Activated naive CD4-positive, alpha-beta T cell treated with anti-CD3 and anti-CD28 coated beads, Interleukin-2, amount 10 ng/mL, durations not matched to agents 7 days and 5 days (primary cell): ENCODE results near the gene KCNMB2.
"Not testable (repeated sequence)": the region's sequence is repeated elsewhere in the genome, so short reads cannot be mapped to it uniquely, and the experiment has no call there.

ENCODE experiments used
- CTCF ChIA-PET: fragments of 350-600 bp; sonication (Branson Sonifier 250); formaldehyde crosslinking; loops from one replicate; lab custom pipeline; 2021; ENCODE audit warnings: antibody characterized with exemption; lab: Charles Lee
- DNase-seq: peaks from one replicate; pipeline ENCODE4 v3.0.0-alpha.2; 2020
- H3K27ac Mint-ChIP-seq: one replicate; pipeline ENCODE4 v1.8.0; 2021; ENCODE audit warnings: mild to moderate bottlenecking, moderate library complexity, mixed read lengths
- H3K27me3 Mint-ChIP-seq: one replicate; pipeline ENCODE4 v1.8.0; 2021; ENCODE audit warnings: mild to moderate bottlenecking, mixed read lengths
- H3K36me3 Mint-ChIP-seq: one replicate; pipeline ENCODE4 v1.8.0; 2021; ENCODE audit warnings: mixed read lengths
- H3K4me1 Mint-ChIP-seq: one replicate; pipeline ENCODE4 v1.8.0; 2021; ENCODE audit warnings: mixed read lengths
- H3K4me3 Mint-ChIP-seq: one replicate; pipeline ENCODE4 v1.8.0; 2021; ENCODE audit warnings: mild to moderate bottlenecking, moderate library complexity, mixed read lengths
- H3K9me3 Mint-ChIP-seq: one replicate; pipeline ENCODE4 v1.8.0; 2021; ENCODE audit warnings: mixed read lengths

The KCNMB2 gene

GRCh38 chr3:178532476-178532875 lies 3.8 kb upstream of the KCNMB2 start:
- Mint-ChIP-seq H3K36me3 (no peaks in the 10 kb centered on the region), H3K4me1 (no peaks in the 10 kb centered on the region), H3K27me3 (peaks cover 12% of the 10 kb centered on the region), H3K9me3 (no peaks in the 10 kb centered on the region), H3K4me3 (no peak overlapping the region), H3K27ac (no peak overlapping the region)
- CTCF ChIA-PET: interaction anchor here (0.6 kb wide), 1 partner anchor 1855 kb away, joined by 3 read pairs; no protein-coding TSS in a partner anchor
- DNase-seq: no peak

GRCh38 chr3:178537122-178537705 lies 978 bp downstream of the KCNMB2 start:
- peaks cover 12% of the 10 kb centered on the region for H3K27me3 Mint-ChIP-seq

GRCh38 chr3:178538056-178538455 lies 1.8 kb downstream of the KCNMB2 start:
- no peaks in the 10 kb centered on the region for H3K36me3 Mint-ChIP-seq
- no peaks in the 10 kb centered on the region for H3K9me3 Mint-ChIP-seq
- no peak overlapping the region for H3K27ac Mint-ChIP-seq
- DNase-seq: no peak
- CTCF ChIA-PET: no interaction called here
- no peaks in the 10 kb centered on the region for H3K4me1 Mint-ChIP-seq
- peaks cover 12% of the 10 kb centered on the region for H3K27me3 Mint-ChIP-seq
- H3K4me3 Mint-ChIP-seq: no peak overlapping the region

More at GRCh38 chr3:178537122-178537705, 978 bp downstream of the KCNMB2 start:
- no peak for DNase-seq
- H3K4me1 Mint-ChIP-seq: no peaks in the 10 kb centered on the region
- H3K4me3 Mint-ChIP-seq: no peak overlapping the region
- H3K36me3 Mint-ChIP-seq: no peaks in the 10 kb centered on the region
- H3K9me3 Mint-ChIP-seq: no peaks in the 10 kb centered on the region
- no peak overlapping the region for H3K27ac Mint-ChIP-seq
- CTCF ChIA-PET: no interaction called here

- DNase-seq: no peak
- CTCF ChIA-PET: no interaction called here
- peaks cover 7% of the 10 kb centered on the region for H3K27me3 Mint-ChIP-seq
Measured at GRCh38 chr3:178540184-178540583, 3.9 kb downstream of the KCNMB2 start.

GRCh38 chr3:178545337-178545736 lies 9.1 kb downstream of the KCNMB2 start:
- DNase-seq: no peak
- CTCF ChIA-PET: no interaction called here
- Mint-ChIP-seq H3K9me3 (no peaks in the 10 kb centered on the region), H3K4me3 (no peak overlapping the region), H3K27me3 (no peaks in the 10 kb centered on the region), H3K4me1 (no peaks in the 10 kb centered on the region), H3K27ac (no peak overlapping the region), H3K36me3 (no peaks in the 10 kb centered on the region)

More at GRCh38 chr3:178540184-178540583, 3.9 kb downstream of the KCNMB2 start:
- no peak overlapping the region for H3K27ac Mint-ChIP-seq
- no peaks in the 10 kb centered on the region for H3K36me3 Mint-ChIP-seq
- no peak overlapping the region for H3K4me3 Mint-ChIP-seq
- H3K9me3 Mint-ChIP-seq: no peaks in the 10 kb centered on the region
- H3K4me1 Mint-ChIP-seq: no peaks in the 10 kb centered on the region

GRCh38 chr3:178546079-178546478 lies 9.8 kb downstream of the KCNMB2 start:
- H3K27ac Mint-ChIP-seq: no peak overlapping the region
- no peaks in the 10 kb centered on the region for H3K9me3 Mint-ChIP-seq
- DNase-seq: no peak
- no peak overlapping the region for H3K4me3 Mint-ChIP-seq
- H3K27me3 Mint-ChIP-seq: no peaks in the 10 kb centered on the region
- CTCF ChIA-PET: no interaction called here
- no peaks in the 10 kb centered on the region for H3K36me3 Mint-ChIP-seq
- H3K4me1 Mint-ChIP-seq: no peaks in the 10 kb centered on the region

- DNase-seq, H3K27ac Mint-ChIP-seq, CTCF ChIA-PET, H3K4me1 Mint-ChIP-seq, H3K36me3 Mint-ChIP-seq, H3K9me3 Mint-ChIP-seq, H3K27me3 Mint-ChIP-seq, H3K4me3 Mint-ChIP-seq: not testable (repeated sequence)
Measured at GRCh38 chr3:178549426-178549825, 13.2 kb downstream of the KCNMB2 start.

GRCh38 chr3:178551916-178552321 lies 15.7 kb downstream of the KCNMB2 start:
- H3K27me3 Mint-ChIP-seq: no peaks in the 10 kb centered on the region
- DNase-seq: no peak
- H3K4me1 Mint-ChIP-seq: no peaks in the 10 kb centered on the region
- H3K9me3 Mint-ChIP-seq: no peaks in the 10 kb centered on the region
- H3K4me3 Mint-ChIP-seq: no peak overlapping the region
- no peak overlapping the region for H3K27ac Mint-ChIP-seq
- H3K36me3 Mint-ChIP-seq: no peaks in the 10 kb centered on the region
- CTCF ChIA-PET: no interaction called here

GRCh38 chr3:178558637-178559036 lies 22.4 kb downstream of the KCNMB2 start:
- Mint-ChIP-seq H3K27ac (no peak overlapping the region), H3K4me3 (no peak overlapping the region), H3K27me3 (no peaks in the 10 kb centered on the region), H3K36me3 (no peaks in the 10 kb centered on the region), H3K9me3 (no peaks in the 10 kb centered on the region), H3K4me1 (no peaks in the 10 kb centered on the region)
- CTCF ChIA-PET: no interaction called here
- no peak for DNase-seq

- H3K4me1 Mint-ChIP-seq: no peaks in the 10 kb centered on the region
- H3K36me3 Mint-ChIP-seq: no peaks in the 10 kb centered on the region
- CTCF ChIA-PET: no interaction called here
- no peaks in the 10 kb centered on the region for H3K27me3 Mint-ChIP-seq
- no peak overlapping the region for H3K27ac Mint-ChIP-seq
- H3K9me3 Mint-ChIP-seq: no peaks in the 10 kb centered on the region
- H3K4me3 Mint-ChIP-seq: no peak overlapping the region
- no peak for DNase-seq
Measured at GRCh38 chr3:178560759-178561158, 24.5 kb downstream of the KCNMB2 start.

- CTCF ChIA-PET: no interaction called here
- Mint-ChIP-seq H3K4me1 (no peaks in the 10 kb centered on the region), H3K36me3 (no peaks in the 10 kb centered on the region), H3K4me3 (no peak overlapping the region), H3K27me3 (no peaks in the 10 kb centered on the region), H3K9me3 (no peaks in the 10 kb centered on the region), H3K27ac (no peak overlapping the region)
- no peak for DNase-seq
Measured at GRCh38 chr3:178561239-178561638, 25.0 kb downstream of the KCNMB2 start.

- Mint-ChIP-seq H3K27me3 (no peaks in the 10 kb centered on the region), H3K4me1 (no peaks in the 10 kb centered on the region), H3K9me3 (no peaks in the 10 kb centered on the region), H3K27ac (no peak overlapping the region), H3K36me3 (no peaks in the 10 kb centered on the region), H3K4me3 (no peak overlapping the region)
- no peak for DNase-seq
- CTCF ChIA-PET: no interaction called here
Measured at GRCh38 chr3:178562143-178562946, 26.1 kb downstream of the KCNMB2 start.

GRCh38 chr3:178562947-178563232 lies 26.7 kb downstream of the KCNMB2 start:
- no peak overlapping the region for H3K27ac Mint-ChIP-seq

GRCh38 chr3:178567611-178568010 lies 31.4 kb downstream of the KCNMB2 start:
- no peak for DNase-seq
- no peaks in the 10 kb centered on the region for H3K36me3 Mint-ChIP-seq
- no peaks in the 10 kb centered on the region for H3K4me1 Mint-ChIP-seq
- H3K4me3 Mint-ChIP-seq: no peak overlapping the region
- CTCF ChIA-PET: no interaction called here
- no peaks in the 10 kb centered on the region for H3K27me3 Mint-ChIP-seq
- no peak overlapping the region for H3K27ac Mint-ChIP-seq
- no peaks in the 10 kb centered on the region for H3K9me3 Mint-ChIP-seq

More at GRCh38 chr3:178562947-178563232, 26.7 kb downstream of the KCNMB2 start:
- CTCF ChIA-PET: no interaction called here
- Mint-ChIP-seq H3K9me3 (no peaks in the 10 kb centered on the region), H3K36me3 (no peaks in the 10 kb centered on the region), H3K4me1 (no peaks in the 10 kb centered on the region), H3K27me3 (no peaks in the 10 kb centered on the region), H3K4me3 (no peak overlapping the region)
- no peak for DNase-seq

- CTCF ChIA-PET: no interaction called here
- H3K4me3 Mint-ChIP-seq: no peak overlapping the region
Measured at GRCh38 chr3:178568155-178568731, 32.0 kb downstream of the KCNMB2 start.

More at GRCh38 chr3:178568155-178568731, 32.0 kb downstream of the KCNMB2 start:
- Mint-ChIP-seq H3K27ac (no peak overlapping the region), H3K27me3 (no peaks in the 10 kb centered on the region), H3K36me3 (no peaks in the 10 kb centered on the region), H3K4me1 (no peaks in the 10 kb centered on the region), H3K9me3 (no peaks in the 10 kb centered on the region)
- no peak for DNase-seq
